HG02759 (cell line): ENCODE results near the gene BASP1.
"Not testable (repeated sequence)": the region's sequence is repeated elsewhere in the genome, so short reads cannot be mapped to it uniquely, and the experiment has no call there.

Experiments
- ATAC-seq: cut with Tn5 transposase; IDR thresholded peaks from one replicate; pipeline ENCODE4 v1.9.1; 2021; ENCODE audit warnings: mild to moderate bottlenecking, moderate library complexity; ENCODE audit not compliant: unreplicated experiment

BASP1 gene

GRCh38 chr5:17282283-17283120 lies 65.1 kb downstream of the BASP1 start:
- peak; percentile 96 for ATAC-seq

GRCh38 chr5:17283121-17283415 lies 65.6 kb downstream of the BASP1 start:
- no peak for ATAC-seq

GRCh38 chr5:17287501-17288155 lies 70.2 kb downstream of the BASP1 start:
- no peak for ATAC-seq

DNA sequence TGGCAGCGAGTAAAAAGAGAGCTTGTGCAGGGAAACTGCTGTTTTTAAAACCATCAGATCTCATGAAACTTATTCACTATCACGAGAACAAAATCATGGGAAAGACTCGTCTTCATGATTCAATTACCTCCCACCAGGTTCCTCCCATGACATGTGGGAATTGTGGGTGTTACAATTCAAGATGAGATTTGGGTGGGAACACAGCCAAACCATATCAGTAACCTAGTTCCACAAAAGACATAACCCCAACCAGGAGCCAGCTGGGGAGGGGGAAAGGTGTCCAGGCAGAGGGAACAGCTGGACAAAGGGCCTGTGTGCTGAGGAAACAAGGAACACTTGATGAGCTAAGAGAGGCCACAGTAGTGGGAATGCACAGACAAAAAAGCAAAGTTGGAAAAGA lies 71.1 kb downstream of the BASP1 start:
- ATAC-seq, result no peak

GRCh38 chr5:17289681-17290539 lies 72.5 kb downstream of the BASP1 start:
- ATAC-seq, result no peak

DNA sequence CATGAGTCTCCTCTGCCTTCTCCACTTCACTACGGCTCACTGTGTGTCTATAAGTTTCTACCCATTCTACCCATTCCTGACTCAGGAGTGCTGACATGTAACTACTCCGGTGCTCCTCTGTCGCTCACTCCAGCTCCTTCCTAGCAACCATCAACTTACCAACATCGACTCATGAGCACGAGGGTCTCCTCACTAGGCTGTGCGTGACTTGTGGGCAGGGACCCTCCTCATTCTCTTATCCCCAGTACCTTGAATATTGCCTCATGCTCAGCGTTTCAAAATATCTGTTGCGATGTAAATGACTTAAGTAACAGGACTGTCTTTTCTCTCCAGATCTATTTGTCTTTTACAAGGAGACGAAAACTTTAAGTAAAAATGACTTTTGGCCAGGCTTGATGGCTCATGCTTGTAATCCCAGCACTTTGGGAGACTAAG lies 73.1 kb downstream of the BASP1 start:
- no peak for ATAC-seq

DNA sequence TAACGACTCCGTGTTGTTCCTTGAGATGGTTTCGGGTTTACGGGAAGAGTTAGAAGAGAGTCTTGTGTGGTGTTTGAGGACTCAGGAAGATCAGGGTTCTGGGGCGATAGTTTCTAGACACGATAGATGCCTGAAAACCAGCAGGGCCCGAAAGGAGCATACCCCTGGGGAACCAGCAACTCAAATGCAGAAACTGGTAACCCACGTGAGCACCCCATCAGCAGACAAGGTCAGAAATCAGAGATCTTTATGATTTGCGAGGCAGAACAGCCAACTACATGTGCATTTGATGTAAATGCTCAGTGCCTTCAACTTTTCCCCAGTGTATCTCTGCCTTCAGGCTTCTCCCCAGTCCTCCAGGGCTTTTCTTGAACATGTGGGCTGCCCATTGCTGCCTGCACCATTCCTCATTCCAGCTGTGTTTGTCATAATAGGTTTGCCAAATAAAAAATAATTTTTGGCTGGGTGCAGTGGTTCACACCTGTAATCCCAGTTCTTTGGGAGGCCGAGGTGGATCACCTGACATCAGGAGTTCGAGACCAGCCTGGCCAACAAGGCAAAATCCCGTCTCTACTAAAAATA lies 75.1 kb downstream of the BASP1 start:
- no peak for ATAC-seq

- ATAC-seq, result no peak
Measured at GRCh38 chr5:17294639-17295311, 77.3 kb downstream of the BASP1 start.

DNA sequence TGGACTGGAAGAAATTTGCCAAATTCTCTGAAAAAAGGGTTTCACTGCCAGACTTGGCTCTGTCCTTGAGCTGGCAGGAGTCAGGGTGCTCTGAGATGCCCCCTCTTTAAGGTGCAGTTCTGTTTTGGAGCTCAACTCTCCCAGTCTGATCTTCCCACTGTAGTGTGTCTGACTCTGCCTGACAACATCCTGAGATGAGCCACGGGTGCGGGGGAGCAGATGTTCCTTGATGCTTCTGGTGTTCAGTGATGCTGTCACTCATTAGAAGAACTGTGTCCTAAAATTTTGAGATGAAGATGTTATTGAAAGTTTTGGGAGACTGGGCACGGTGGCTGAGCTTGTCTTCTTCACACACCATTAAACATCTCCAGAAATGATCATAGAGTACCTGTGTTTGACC lies 78.2 kb downstream of the BASP1 start:
- ATAC-seq, result no peak

- no peak for ATAC-seq
Measured at GRCh38 chr5:17302106-17302505, 84.7 kb downstream of the BASP1 start.

DNA sequence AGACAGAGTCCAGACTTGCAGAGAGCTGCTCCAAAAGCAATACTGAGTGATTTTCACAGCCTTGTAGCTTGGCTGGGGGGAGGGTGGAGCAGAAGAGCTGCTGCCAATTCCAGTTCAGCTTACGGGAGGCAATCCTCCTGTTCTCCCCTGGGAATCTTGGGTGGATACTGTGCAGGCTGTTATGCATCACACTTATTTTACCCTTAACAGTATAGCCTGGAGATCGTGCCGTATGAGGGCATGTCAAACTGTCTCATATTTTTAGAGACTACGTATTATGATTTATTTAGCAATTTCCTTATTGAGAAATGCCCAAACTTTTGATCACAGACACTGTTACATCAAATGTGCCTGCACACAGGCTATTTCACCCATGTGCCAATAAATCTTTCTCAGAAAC lies 85.2 kb downstream of the BASP1 start:
- no peak for ATAC-seq

- no peak for ATAC-seq
Measured at GRCh38 chr5:17304282-17304681, 86.9 kb downstream of the BASP1 start.

DNA sequence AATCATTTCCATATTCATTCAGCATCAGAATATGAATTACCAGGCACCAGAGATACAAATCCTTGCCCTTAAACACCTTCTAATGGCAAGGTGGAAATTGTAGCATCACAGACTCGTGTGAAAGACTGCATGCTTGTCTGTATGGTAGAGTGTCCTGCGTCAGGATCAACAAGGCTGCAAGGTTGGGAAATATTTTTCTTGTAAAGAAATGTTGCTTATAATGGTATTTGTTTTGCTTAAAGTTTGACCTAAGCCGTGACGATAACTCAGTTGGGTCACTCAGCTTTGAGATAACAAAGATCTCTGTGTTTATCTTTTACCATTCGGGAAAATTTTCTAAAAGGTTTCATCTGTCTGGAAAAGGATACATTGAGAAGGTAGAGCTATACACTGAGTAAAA lies 87.6 kb downstream of the BASP1 start:
- no peak for ATAC-seq

GRCh38 chr5:17305964-17306725 lies 88.7 kb downstream of the BASP1 start:
- no peak for ATAC-seq

DNA sequence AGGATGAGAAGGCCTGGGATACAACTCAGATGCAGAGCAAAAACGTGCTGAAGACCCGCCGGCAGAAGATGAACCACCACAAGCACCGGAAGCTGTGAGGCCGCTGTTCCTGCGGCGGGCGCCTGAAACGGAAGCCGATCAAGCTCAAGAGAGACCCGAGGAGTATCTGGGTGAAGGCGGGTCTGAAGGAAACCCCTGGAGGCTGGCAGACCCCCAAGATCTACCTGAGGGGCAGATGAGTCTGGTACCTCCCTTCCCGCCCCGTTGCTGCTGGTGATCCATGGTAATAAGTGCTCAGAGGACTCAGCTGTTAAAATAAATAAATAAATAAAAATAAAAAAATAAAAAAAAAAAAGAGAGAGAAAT lies 89.3 kb downstream of the BASP1 start:
- no peak for ATAC-seq

- not testable (repeated sequence) for ATAC-seq
Measured at GRCh38 chr5:17307440-17307839, 90.0 kb downstream of the BASP1 start.

DNA sequence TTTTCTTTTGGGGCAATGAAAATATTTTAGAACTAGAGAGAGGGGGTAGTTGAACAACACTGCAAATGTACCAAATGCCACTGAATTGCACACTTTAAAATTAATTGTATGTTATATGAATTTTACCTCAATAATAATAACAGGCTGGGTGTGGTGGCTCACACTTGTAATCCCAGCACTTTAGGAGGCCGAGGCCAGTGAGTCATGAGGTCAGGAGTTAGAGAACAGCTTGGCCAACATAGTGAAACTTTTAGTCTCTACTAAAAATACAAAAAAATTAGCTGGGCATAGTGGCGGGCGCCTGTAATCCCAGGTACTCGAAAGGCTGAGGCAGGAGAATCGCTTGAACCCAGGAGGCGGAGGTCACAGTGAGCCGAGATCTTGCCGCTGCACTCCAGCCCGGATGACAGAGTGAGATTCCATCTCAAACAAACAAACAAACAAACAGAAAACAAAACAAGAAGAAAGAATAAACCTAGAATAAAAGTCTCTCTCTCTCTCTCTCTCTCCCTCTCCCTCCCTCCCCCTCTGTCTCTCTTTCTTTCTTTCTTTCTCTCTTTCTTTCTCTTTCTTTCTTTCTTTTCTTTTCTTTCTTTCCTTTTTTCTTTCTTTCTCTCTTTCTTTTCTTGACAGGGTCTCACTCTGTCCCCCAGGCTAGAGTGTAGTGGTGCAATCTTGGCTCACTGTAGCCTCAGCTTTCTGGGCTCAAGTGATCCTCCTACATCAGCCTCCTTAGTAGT lies 91.1 kb downstream of the BASP1 start:
- ATAC-seq, result no peak

DNA sequence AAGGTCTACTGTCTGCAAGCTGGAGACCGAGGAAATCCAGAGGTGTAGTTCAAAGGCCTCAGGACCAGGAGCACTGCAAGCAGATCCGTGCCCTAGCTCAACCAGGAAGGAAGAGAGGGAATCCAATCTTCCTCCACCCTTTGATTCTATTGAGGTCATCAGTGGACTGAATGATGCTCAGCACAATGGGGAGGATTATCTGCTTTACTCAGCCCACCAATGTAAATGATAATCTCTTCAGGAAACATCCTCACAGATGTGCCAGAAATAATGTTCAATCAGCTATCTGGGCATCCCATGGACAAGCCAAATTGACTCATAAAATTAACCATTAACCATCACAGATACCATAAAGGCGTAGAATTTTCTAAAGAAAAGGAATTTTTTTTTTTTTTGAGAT lies 92.0 kb downstream of the BASP1 start:
- no peak for ATAC-seq

DNA sequence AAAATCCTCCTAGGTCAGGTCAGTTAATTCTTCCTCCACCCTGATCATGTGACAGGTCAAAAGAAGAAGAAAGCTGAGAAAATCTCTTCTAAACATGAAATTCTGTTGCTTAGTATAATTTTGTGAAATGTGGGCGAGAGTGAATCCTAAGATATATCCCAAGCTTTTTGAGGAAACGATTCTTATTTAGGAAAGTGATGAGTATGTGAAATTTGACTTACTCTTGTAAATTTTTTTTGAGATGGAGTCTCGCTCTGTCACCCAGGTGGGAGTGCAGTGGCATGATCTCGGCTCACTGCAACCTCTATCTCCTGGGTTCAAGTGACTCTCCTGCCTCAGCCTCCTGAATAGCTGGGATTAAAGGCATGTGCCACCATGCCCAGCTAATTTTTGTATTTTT lies 93.1 kb downstream of the BASP1 start:
- not testable (repeated sequence) for ATAC-seq
